ENCODE measurements around the gene CEACAM19. TPM values are rescaled to one million over a fixed set of nuclear protein-coding genes. Genes with fewer than 3 reads are reported as not detected.

CEACAM19 gene, protein sequence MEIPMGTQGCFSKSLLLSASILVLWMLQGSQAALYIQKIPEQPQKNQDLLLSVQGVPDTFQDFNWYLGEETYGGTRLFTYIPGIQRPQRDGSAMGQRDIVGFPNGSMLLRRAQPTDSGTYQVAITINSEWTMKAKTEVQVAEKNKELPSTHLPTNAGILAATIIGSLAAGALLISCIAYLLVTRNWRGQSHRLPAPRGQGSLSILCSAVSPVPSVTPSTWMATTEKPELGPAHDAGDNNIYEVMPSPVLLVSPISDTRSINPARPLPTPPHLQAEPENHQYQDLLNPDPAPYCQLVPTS
- total RNA-seq = 3.9 and 5.1 TPM in 2 replicates

DNA sequence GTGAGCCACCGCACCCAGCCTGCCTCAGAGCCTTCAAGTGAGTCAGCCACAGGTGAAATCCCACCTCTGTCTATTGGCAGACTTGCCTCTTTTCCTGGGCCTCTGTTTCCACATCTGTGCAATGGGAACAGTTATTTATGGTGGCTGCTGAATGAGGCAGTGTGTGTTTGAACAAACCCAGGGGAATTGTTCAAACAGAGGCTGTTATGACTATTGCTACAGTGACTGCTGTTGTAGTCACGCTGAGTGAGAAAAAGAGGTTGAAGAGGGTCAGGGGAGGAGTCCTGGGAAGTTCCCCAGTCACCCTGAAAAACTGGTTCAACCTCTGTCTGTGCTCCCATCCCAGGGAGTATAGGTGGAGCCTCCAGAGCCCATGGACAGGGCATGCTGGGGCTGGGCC lies at the start of gene CEACAM19:
Gene CEACAM19 (plus strand): TSS at position 83 of the 400 bp plus-strand sequence. CDS start 450 bp downstream, outside the sequence.

DNA sequence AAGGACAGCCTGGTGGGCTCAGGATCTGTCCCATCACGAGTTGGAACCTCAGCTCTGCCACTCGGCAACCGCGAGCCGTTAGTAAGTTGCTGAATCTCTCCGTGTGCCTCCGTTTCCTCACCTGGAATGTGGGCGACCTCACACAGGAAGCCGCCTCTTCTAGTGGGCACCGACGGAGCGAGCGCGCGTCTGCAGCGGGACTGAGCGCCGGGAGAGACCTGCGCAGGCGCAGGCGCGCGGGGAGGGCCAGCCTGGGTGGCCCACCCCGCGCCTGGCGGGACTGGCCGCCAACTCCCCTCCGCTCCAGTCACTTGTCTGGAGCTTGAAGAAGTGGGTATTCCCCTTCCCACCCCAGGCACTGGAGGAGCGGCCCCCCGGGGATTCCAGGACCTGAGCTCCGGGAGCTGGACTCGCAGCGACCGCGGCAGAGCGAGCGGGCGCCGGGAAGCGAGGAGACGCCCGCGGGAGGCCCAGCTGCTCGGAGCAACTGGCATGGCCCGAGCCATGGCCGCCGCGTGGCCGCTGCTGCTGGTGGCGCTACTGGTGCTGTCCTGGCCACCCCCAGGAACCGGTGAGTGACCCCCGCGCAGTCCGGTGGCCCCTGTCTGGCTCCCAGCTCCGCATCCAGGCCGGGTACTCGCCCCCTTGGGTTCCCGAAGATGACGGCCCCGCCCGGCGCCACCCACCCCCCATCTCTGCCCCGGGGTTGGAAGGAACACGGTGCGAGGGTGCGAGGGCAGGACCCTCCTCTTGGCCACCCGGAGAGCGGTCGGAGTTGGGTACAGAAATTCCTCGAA lies 27.5 kb upstream of the CEACAM19 start, which contains the start of gene PVR:
Gene PVR (plus strand): TSS at position 306 of the 797 bp plus-strand sequence. CDS start 187 bp downstream, at position 493.

DNA sequence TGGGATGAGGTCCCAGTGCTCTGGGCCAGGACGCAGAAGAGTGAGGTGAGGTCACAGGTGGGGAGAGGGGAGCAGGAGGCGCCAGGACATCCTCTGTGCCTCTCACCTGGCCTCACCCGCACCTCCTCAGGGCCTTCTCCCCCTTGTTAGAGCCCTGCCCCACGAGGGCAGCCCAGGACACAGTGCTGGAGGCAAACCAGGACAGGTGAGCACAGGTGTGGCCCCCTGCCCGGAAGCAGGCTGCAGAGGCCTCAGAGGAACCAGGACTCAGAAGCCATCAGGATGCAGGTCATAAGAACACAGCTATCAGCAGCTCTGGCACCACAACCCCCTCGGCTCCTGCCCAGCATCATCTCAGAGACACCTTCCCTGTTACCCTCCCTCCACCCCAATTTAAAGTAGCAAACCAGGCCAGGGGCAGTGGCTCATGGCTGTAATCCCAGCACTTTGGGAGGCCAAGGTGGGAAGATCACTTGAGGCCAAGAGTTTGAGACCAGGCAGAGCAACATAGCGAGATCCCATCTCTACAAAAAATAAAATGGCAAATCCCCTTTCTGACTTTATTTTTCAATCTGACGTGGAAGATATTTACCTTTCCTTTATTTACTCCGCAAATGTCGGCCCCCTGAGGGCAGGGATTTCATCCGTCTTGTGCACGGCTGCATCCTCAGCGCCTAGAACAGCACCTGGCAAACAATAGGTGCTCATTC lies 27.4 kb downstream of the CEACAM19 start, which contains the start of gene CEACAM16:
Gene CEACAM16 (plus strand): TSS at position 660 of the 710 bp plus-strand sequence. CDS start 2,306 bp downstream, outside the sequence.

Other genes starting within 250 kb of the CEACAM19 start
- gene ZNF229, start 223.0 kb upstream of the CEACAM19 start, total RNA-seq = 2.4 and 2.8 TPM in 2 replicates
- 5.4 and 8.2 TPM in 2 replicates for gene ZNF180, start 171.0 kb upstream of the CEACAM19 start, total RNA-seq
- gene CEACAM20, start 141.8 kb upstream of the CEACAM19 start, total RNA-seq = not detected in 2 replicates
- gene IGSF23, start 57.9 kb upstream of the CEACAM19 start, total RNA-seq = 1.2 and 1.3 TPM in 2 replicates
- gene PVR, start 27.6 kb upstream of the CEACAM19 start, total RNA-seq = 270 and 307 TPM in 2 replicates
- not detected in 2 replicates for gene CEACAM16, start 27.7 kb downstream of the CEACAM19 start, total RNA-seq
- gene BCL3, start 77.2 kb downstream of the CEACAM19 start, total RNA-seq = 23.0 and 27.9 TPM in 2 replicates
- gene CBLC, start 106.4 kb downstream of the CEACAM19 start, total RNA-seq = not detected in 2 replicates
- gene BCAM, start 137.6 kb downstream of the CEACAM19 start, total RNA-seq = 22.6 and 33.0 TPM in 2 replicates
- gene NECTIN2, start 174.8 kb downstream of the CEACAM19 start, total RNA-seq = 237 and 256 TPM in 2 replicates
- 120 and 129 TPM in 2 replicates for gene TOMM40, start 219.8 kb downstream of the CEACAM19 start, total RNA-seq
- gene APOE, start 234.3 kb downstream of the CEACAM19 start, total RNA-seq = 1.2 and 3.1 TPM in 2 replicates
- 2.1 TPM in 1 of 2 replicates, not detected in the other for gene APOC1, start 243.1 kb downstream of the CEACAM19 start, total RNA-seq

Data from mammary microvascular endothelial cell (primary cell).